ENCODE results near the gene FKBP9.

- TF ChIP-seq CTCF (IDR thresholded peaks at IDR 0.05; ENCODE audit: poor library complexity) (no peak), EZH2 (IDR thresholded peaks at IDR 0.05; ENCODE audit: borderline replicate concordance) (no peak)
Measured at GRCh38 chr7:32921896-32922295, 35.3 kb upstream of the FKBP9 start.

Data from hepatocyte (in vitro differentiated cells).